SK-N-MC (cell line): Measurements from ENCODE around the gene SNX24.

Experiments
- DNase-seq: peaks from one replicate; pipeline ENCODE4 v3.0.0-alpha.2; 2011; ENCODE audit warnings: low read depth, low spot score
- H3K27ac ChIP-seq: fragments of 200-600 bp; sonication (generic); 2 replicates; pipeline ENCODE4 v1.5.1; 2016; ENCODE audit warnings: mixed run types
- H3K36me3 ChIP-seq: fragments of 200-600 bp; sonication (generic); 2 replicates; pipeline ENCODE4 v1.6.1; 2017; ENCODE audit warnings: antibody characterized with exemption, low read length, mixed read lengths; ENCODE audit not compliant: insufficient read depth
- H3K4me3 ChIP-seq: fragments of 200-600 bp; sonication (generic); 2 replicates; pipeline ENCODE4 v1.5.1; 2016
- H3K9ac ChIP-seq: fragments of 200-600 bp; sonication (generic); 2 replicates; pipeline ENCODE4 v1.8.0; 2017; ENCODE audit warnings: mixed run types, mixed read lengths; ENCODE audit not compliant: insufficient read length
- H3K9me3 ChIP-seq: fragments of 200-600 bp; sonication (generic); 2 replicates; pipeline ENCODE4 v1.6.1; 2017; ENCODE audit warnings: low read depth, mild to moderate bottlenecking, antibody characterized with exemption, low read length, moderate library complexity, mixed read lengths
- EZH2 ChIP-seq: fragments of 200-600 bp; sonication (generic); IDR thresholded peaks from one replicate; pipeline ENCODE4 v1.6.1; 2017; ENCODE audit warnings: antibody characterized with exemption
- FOXP2 ChIP-seq: optimal IDR thresholded peaks from 2 replicates; pipeline ENCODE3; 2011; ENCODE audit warnings: mild to moderate bottlenecking, moderate library complexity; ENCODE audit not compliant: insufficient read depth; ENCODE audit errors: extremely low read length, control extremely low read depth
- POLR2AphosphoS5 ChIP-seq: IDR thresholded peaks from 2 replicates; pipeline ENCODE4 v1.6.1; 2012; ENCODE audit warnings: mild to moderate bottlenecking, low read depth, low read length, borderline replicate concordance

The SNX24 gene

DNA sequence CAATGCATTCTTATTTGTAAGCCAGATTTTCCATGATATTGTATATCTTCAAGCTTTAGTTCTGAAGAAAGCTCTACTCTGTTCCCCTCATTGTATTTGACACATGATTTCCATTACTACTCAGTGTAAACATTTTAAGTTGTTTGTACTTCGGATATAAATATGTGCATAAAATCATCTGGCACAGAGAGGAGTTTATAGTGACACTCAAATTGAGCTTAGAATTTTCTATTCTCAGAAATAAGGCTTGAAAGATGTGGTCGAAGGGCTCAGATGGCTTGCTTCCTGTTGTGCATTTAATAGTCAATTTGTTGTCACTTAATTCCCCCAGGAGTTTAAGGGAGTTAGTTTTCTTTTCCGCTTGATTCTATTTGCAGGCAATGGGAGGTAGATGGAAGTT lies 102.4 kb downstream of the SNX24 start:
- no peak overlapping the region for H3K4me3 ChIP-seq
- DNase-seq: no peak
- H3K27ac ChIP-seq: no peak overlapping the region
- no peaks in the 10 kb centered on the region for H3K9me3 ChIP-seq
- no peaks in the 10 kb centered on the region for H3K36me3 ChIP-seq
- no peak for TF ChIP-seq EZH2
- TF ChIP-seq POLR2AphosphoS5: no peak
- TF ChIP-seq FOXP2: no peak
- H3K9ac ChIP-seq: no peak overlapping the region

- no peak overlapping the region for H3K9ac ChIP-seq
- no peak for TF ChIP-seq FOXP2
- no peak for TF ChIP-seq EZH2
- TF ChIP-seq POLR2AphosphoS5: no peak
- no peak overlapping the region for H3K4me3 ChIP-seq
- no peak overlapping the region for H3K27ac ChIP-seq
- H3K36me3 ChIP-seq: no peaks in the 10 kb centered on the region
- DNase-seq: no peak
- no peaks in the 10 kb centered on the region for H3K9me3 ChIP-seq
These were observed 102.9 kb downstream of the SNX24 start for GRCh38 chr5:122948319-122948718.

DNA sequence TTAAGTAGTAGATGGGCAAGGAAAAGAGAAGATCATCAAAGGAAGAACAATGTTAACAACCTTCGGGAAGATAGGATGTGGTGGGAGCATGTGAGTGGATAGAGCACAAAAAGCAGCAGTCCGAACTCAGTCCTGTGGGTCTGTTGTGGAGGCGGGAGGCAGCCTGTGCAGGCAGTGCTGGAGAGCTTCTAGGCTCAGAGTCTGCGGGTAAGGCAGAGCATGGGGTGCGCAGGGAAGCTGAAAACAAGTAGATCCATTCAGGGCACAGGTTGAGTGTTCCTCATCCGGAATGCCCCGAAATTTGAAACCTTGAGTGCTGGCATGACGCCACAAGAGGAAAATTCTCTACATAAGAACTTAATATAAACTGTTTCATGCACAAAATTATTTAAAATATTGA lies 106.2 kb downstream of the SNX24 start:
- DNase-seq: no peak
- TF ChIP-seq FOXP2 (no peak), POLR2AphosphoS5 (no peak), EZH2 (no peak)
- Histone ChIP-seq H3K9me3 (no peaks in the 10 kb centered on the region), H3K4me3 (no peak overlapping the region), H3K9ac (no peak overlapping the region), H3K36me3 (no peaks in the 10 kb centered on the region), H3K27ac (no peak overlapping the region)

DNA sequence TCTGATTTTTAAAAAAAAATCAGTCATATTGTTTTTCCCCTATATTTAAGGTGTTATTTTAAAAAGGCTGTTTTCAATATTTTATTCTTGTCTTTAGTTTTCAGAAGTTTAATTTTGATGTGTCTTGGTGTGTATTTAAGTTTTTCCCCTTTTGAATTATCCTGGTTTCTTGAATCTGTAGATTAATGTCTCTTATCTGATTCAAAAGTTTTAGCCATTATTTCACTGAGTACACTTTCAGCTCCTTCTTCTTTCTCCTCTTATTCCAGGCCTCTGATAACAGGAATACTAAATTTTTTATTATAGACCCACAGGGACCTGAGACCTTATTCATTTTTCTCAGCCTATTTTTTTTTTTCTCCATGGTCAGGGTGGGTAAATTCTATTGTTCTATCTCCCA lies 109.3 kb downstream of the SNX24 start:
- Histone ChIP-seq H3K4me3 (no peak overlapping the region), H3K9me3 (no peaks in the 10 kb centered on the region), H3K9ac (no peak overlapping the region), H3K36me3 (no peaks in the 10 kb centered on the region), H3K27ac (no peak overlapping the region)
- TF ChIP-seq FOXP2 (no peak), EZH2 (no peak), POLR2AphosphoS5 (no peak)
- DNase-seq: no peak

GRCh38 chr5:122957457-122957856 lies 112.0 kb downstream of the SNX24 start:
- no peak for DNase-seq
- Histone ChIP-seq H3K9me3 (no peaks in the 10 kb centered on the region), H3K9ac (no peak overlapping the region), H3K4me3 (no peak overlapping the region), H3K36me3 (no peaks in the 10 kb centered on the region), H3K27ac (no peak overlapping the region)
- TF ChIP-seq FOXP2 (no peak), EZH2 (no peak), POLR2AphosphoS5 (no peak)

DNA sequence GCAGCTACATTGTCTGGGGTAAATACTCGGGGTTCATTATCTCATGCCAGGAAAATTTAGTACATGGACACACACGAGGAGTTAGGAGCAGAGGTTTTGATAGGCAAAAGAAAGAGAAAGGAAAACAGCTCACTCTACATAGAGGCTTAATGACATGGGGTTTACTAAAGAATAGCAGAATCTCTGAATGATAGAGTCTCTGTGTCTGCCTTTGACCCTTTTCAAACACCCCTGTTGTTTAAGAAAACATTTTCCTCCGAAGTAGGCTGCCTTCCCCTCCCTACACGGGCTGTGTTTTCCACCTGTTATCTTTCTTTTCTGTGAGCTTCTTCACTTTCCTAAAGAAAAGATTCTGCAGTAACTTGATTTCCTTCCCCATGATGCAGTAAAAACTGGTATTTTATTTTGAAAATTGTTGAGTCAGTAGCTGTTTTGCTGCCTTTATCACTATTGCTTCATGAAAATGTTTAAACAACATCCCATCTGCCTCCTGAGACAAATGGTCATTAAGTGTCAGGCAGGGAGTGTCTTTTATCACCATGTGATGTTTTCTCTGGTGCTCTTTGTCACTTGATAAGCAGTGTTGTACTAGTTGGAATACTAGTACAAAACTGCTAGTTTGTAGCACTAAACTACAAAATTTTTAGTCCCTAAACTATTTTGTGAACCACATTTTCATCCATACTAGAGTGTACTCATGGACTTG lies 114.5 kb downstream of the SNX24 start:
- Histone ChIP-seq H3K27ac (no peak overlapping the region), H3K4me3 (no peak overlapping the region), H3K36me3 (no peaks in the 10 kb centered on the region), H3K9ac (no peak overlapping the region), H3K9me3 (no peaks in the 10 kb centered on the region)
- no peak for DNase-seq
- no peak for TF ChIP-seq POLR2AphosphoS5
- no peak for TF ChIP-seq EZH2
- TF ChIP-seq FOXP2: no peak

GRCh38 chr5:122963305-122963704 lies 117.9 kb downstream of the SNX24 start:
- no peak for DNase-seq
- H3K9ac ChIP-seq: no peak overlapping the region
- H3K36me3 ChIP-seq: no peaks in the 10 kb centered on the region
- H3K4me3 ChIP-seq: no peak overlapping the region
- H3K27ac ChIP-seq: no peak overlapping the region
- TF ChIP-seq POLR2AphosphoS5: no peak
- no peak for TF ChIP-seq FOXP2
- TF ChIP-seq EZH2: no peak
- H3K9me3 ChIP-seq: no peaks in the 10 kb centered on the region

DNA sequence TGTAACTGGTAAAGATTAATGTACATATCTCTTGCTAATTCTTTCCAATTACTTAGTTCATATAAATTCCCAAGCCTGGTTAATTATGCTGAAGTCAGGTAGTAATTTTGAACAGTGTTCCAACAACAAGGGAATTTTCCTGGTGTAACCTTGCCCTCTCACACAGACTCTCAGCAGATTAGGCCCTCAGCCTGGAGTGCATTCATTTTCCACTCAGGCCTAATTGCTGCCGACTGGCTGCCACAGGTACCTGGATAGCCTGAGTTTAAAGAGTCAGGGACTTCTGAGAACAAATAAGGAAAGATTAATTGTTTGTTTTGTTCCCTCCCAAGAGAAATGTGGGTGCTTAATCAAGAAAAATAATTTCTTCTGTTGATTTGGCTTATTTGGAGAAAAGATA lies 119.7 kb downstream of the SNX24 start:
- no peak overlapping the region for H3K27ac ChIP-seq
- no peak overlapping the region for H3K9ac ChIP-seq
- H3K36me3 ChIP-seq: no peaks in the 10 kb centered on the region
- no peak overlapping the region for H3K4me3 ChIP-seq
- no peak for DNase-seq
- TF ChIP-seq FOXP2: no peak
- no peak for TF ChIP-seq POLR2AphosphoS5
- no peak for TF ChIP-seq EZH2
- H3K9me3 ChIP-seq: no peaks in the 10 kb centered on the region

DNA sequence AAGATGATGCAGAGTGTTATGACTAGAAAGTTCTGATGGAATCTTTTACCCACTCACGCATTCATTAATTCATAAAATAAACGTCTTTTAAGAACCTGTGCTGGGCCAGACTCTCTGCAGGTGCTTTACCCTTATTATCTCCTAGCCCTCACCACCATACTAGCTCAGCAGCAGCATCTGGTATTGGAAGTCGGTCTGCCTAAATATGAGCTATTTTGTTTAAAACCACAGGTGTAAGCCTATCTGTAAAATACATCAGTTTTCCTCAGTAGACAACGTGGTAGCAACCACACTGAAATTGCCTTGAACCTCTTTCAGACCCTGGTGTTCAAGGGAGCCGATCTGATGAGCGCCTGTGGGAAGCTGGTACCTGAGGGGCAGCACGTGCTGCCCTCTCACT lies 121.7 kb downstream of the SNX24 start:
- H3K9ac ChIP-seq: no peak overlapping the region

More for the DNA sequence above, 121.7 kb downstream of the SNX24 start:
- no peak overlapping the region for H3K4me3 ChIP-seq
- H3K36me3 ChIP-seq: no peaks in the 10 kb centered on the region
- no peak overlapping the region for H3K27ac ChIP-seq
- no peak for TF ChIP-seq POLR2AphosphoS5
- no peak for TF ChIP-seq EZH2
- no peak for TF ChIP-seq FOXP2
- no peak for DNase-seq
- H3K9me3 ChIP-seq: no peaks in the 10 kb centered on the region
